GM21447 (cell line): Measurements from ENCODE around the gene NDUFA13.

Source experiments
- ATAC-seq: cut with Tn5 transposase; IDR thresholded peaks from one replicate; pipeline ENCODE4 v1.9.1; 2021; ENCODE audit not compliant: unreplicated experiment

The NDUFA13 gene

GRCh38 chr19:19506592-19506991 lies 9.4 kb upstream of the NDUFA13 start:
- ATAC-seq: no peak

- no peak for ATAC-seq
Measured at GRCh38 chr19:19507354-19507753, 8.7 kb upstream of the NDUFA13 start.

GRCh38 chr19:19508217-19508616 lies 7.8 kb upstream of the NDUFA13 start:
- no peak for ATAC-seq

- ATAC-seq: no peak
Measured at GRCh38 chr19:19510432-19510831, 5.6 kb upstream of the NDUFA13 start.

- no peak for ATAC-seq
Measured at GRCh38 chr19:19513682-19514081, 2.3 kb upstream of the NDUFA13 start.

- ATAC-seq: no peak
Measured at GRCh38 chr19:19514215-19514657, 1.8 kb upstream of the NDUFA13 start.

- no peak for ATAC-seq
Measured at GRCh38 chr19:19514881-19515641, 964 bp upstream of the NDUFA13 start, which contains the start of gene TSSK6. TSS of gene TSSK6 (minus strand) at chr19:19515548. CDS start at chr19:19515427, 121 bp downstream.

GRCh38 chr19:19517235-19517619 lies 1.2 kb downstream of the NDUFA13 start:
- ATAC-seq: no peak

GRCh38 chr19:19520989-19521388 lies 5.0 kb downstream of the NDUFA13 start:
- ATAC-seq: no peak

- ATAC-seq: no peak
Measured at GRCh38 chr19:19523177-19523576, 7.2 kb downstream of the NDUFA13 start.

GRCh38 chr19:19524053-19524452 lies 8.0 kb downstream of the NDUFA13 start:
- ATAC-seq: no peak

- no peak for ATAC-seq
Measured at GRCh38 chr19:19525611-19526380, 9.8 kb downstream of the NDUFA13 start.

- no peak for ATAC-seq
Measured at GRCh38 chr19:19526581-19527370, 10.8 kb downstream of the NDUFA13 start.

- no peak for ATAC-seq
Measured at GRCh38 chr19:19527371-19527656, 11.3 kb downstream of the NDUFA13 start.

GRCh38 chr19:19527674-19528625 lies 11.9 kb downstream of the NDUFA13 start:
- no peak for ATAC-seq

GRCh38 chr19:19528721-19529490 lies 12.9 kb downstream of the NDUFA13 start, which contains the start of gene YJEFN3:
TSS of gene YJEFN3 (plus strand) at chr19:19528911. CDS start at chr19:19528933, 22 bp downstream.
- ATAC-seq: no peak

- no peak for ATAC-seq
Measured at GRCh38 chr19:19529783-19530422, 13.9 kb downstream of the NDUFA13 start.

- ATAC-seq: no peak
Measured at GRCh38 chr19:19530423-19530804, 14.4 kb downstream of the NDUFA13 start.

GRCh38 chr19:19530889-19531288 lies 14.9 kb downstream of the NDUFA13 start:
- no peak for ATAC-seq
